HepG2 (cell line): Measurements from ENCODE around the gene KRTAP12-4. TPM values are rescaled to one million over a fixed set of nuclear protein-coding genes. Genes with fewer than 3 reads are reported as not detected.

ENCODE experiments used
- ATAC-seq: fragments of 200-7000 bp; cut with Tn5 transposase; 3 replicates; pipeline ENCODE4 v1.9.1; 2020; ENCODE audit warnings: mild to moderate bottlenecking, moderate library complexity
- BruUV-seq: library from RNA; stranded (reverse); fragments of 400-500 nt; replicated peaks from 2 replicates; lab custom pipeline; 2021; lab: Mats Ljungman, UMichigan
- CTCF ChIA-PET: fragments of 300-600 bp; formaldehyde crosslinking; extraction: SDS; loops from one replicate; lab custom pipeline; 2021; ENCODE audit warnings: low total read pairs, inconsistent platforms, low intra/inter-chr PET ratio; lab: Yijun Ruan, JAX
- POLR2A ChIA-PET: fragments of 350-600 bp; sonication (Branson Sonifier 250); formaldehyde crosslinking; loops from one replicate; lab custom pipeline; 2020; ENCODE audit warnings: antibody characterized with exemption, inconsistent platforms; lab: Yijun Ruan, JAX
- DNase-seq: peaks from one replicate; pipeline ENCODE4 v3.0.0-alpha.2; 2015; ENCODE audit warnings: low spot score
- FAIRE-seq: peaks from 3 replicates; lab custom pipeline; 2011; peaks lifted over from hg19 to GRCh38; lab: Jason Lieb, UNC
- H2AFZ ChIP-seq: one replicate; pipeline ENCODE4 v1.6.1; 2011; ENCODE audit warnings: low read length, inconsistent platforms
- H3K27ac ChIP-seq: fragments of 300-600 bp; 3 replicates; pipeline ENCODE4 v1.8.0; 2011; ENCODE audit warnings: mixed run types, mild to moderate bottlenecking, mixed read lengths, low read length, inconsistent platforms; ENCODE audit not compliant: insufficient read depth; ENCODE audit errors: extremely low read length
- H3K27me3 ChIP-seq, 2 experiments: fragments of 200-600 bp in 1 of 2; 2 replicates in 1 of 2; 3 replicates in 1 of 2; pipeline versions ENCODE4 v1.6.0 to v1.8.0; 2011; ENCODE audit warnings: low read length in 2 of 2, mild to moderate bottlenecking in 2 of 2, moderate library complexity in 2 of 2, inconsistent platforms in 1 of 2; ENCODE audit not compliant: insufficient read depth in 2 of 2, control insufficient read depth in 1 of 2
- H3K36me3 ChIP-seq, 2 experiments: fragments of 200-600 bp in 1 of 2; replicated peaks in 1 of 2; 2 replicates in 1 of 2; 3 replicates in 1 of 2; pipeline versions ENCODE4 v1.5.1 to v1.8.0; 2011; ENCODE audit warnings: low read length in 2 of 2, inconsistent platforms in 1 of 2; ENCODE audit not compliant: insufficient read depth in 2 of 2, control insufficient read depth in 1 of 2
- H3K4me1 ChIP-seq: 2 replicates; pipeline ENCODE4 v1.5.1; 2012; ENCODE audit warnings: low read length, inconsistent platforms; ENCODE audit not compliant: insufficient read depth
- H3K4me2 ChIP-seq: 2 replicates; pipeline ENCODE4 v1.6.0; 2011; ENCODE audit warnings: low read depth, low read length, inconsistent platforms
- H3K4me3 ChIP-seq, 3 experiments: fragments of 200-600 bp in 1 of 3; sonication (generic), shearing (Covaris generic) in 1 of 3; replicated peaks in 1 of 3; 2 replicates each; pipeline ENCODE4 v1.5.1; 2011 to 2016; ENCODE audit warnings: low read length in 3 of 3, inconsistent platforms in 2 of 3, low read depth in 2 of 3, mild to moderate bottlenecking in 2 of 3, control low read depth in 1 of 3, mixed read lengths in 1 of 3; ENCODE audit not compliant: insufficient read depth in 1 of 3
- H3K79me2 ChIP-seq: one replicate; pipeline ENCODE4 v1.6.1; 2011; ENCODE audit warnings: low read length, inconsistent platforms; ENCODE audit not compliant: insufficient read depth
- H3K9ac ChIP-seq: 2 replicates; pipeline ENCODE4 v1.6.0; 2011; ENCODE audit warnings: mild to moderate bottlenecking, low read depth, low read length, inconsistent platforms; ENCODE audit not compliant: insufficient read depth
- H3K9me3 ChIP-seq: 2 replicates; pipeline ENCODE4 v1.5.1; 2012; ENCODE audit warnings: mild to moderate bottlenecking, low read length
- H4K20me1 ChIP-seq: 2 replicates; pipeline ENCODE4 v1.6.0; 2011; ENCODE audit warnings: inconsistent platforms, mild to moderate bottlenecking, low read length, moderate library complexity; ENCODE audit not compliant: insufficient read depth
- ARID4A ChIP-seq: sonication (generic); formaldehyde crosslinking; IDR thresholded peaks from 2 replicates; pipeline ENCODE4 v1.5.0; 2020; ENCODE audit warnings: mild to moderate bottlenecking, missing genetic modification reagents, borderline replicate concordance
- BHLHE40 ChIP-seq: IDR thresholded peaks from 2 replicates; pipeline ENCODE4 v1.6.1; 2011; ENCODE audit warnings: low read length, improper control_type of control experiment
- CBX1 ChIP-seq: IDR thresholded peaks from one replicate; pipeline ENCODE4 v1.6.1; 2016; ENCODE audit warnings: antibody characterized with exemption, low read depth
- DMTF1 ChIP-seq: sonication (generic); formaldehyde crosslinking; IDR thresholded peaks from 2 replicates; pipeline ENCODE4 v1.4.0; 2020; ENCODE audit warnings: mild to moderate bottlenecking, missing genetic modification reagents
- NCOA2 ChIP-seq: sonication (generic); formaldehyde crosslinking; IDR thresholded peaks from 2 replicates; pipeline ENCODE4 v1.8.0; 2022; ENCODE audit warnings: inconsistent platforms
- PRPF4 ChIP-seq: fragments of 200-400 bp; formaldehyde crosslinking; IDR thresholded peaks from 2 replicates; pipeline ENCODE4 v1.6.1; 2016; ENCODE audit warnings: low read length, low read depth; ENCODE audit not compliant: poor library complexity, severe bottlenecking
- REPIN1 ChIP-seq: sonication (generic); formaldehyde crosslinking; IDR thresholded peaks from 2 replicates; pipeline ENCODE4 v1.8.0; 2022; ENCODE audit warnings: missing genetic modification reagents, low read depth, mild to moderate bottlenecking, borderline replicate concordance
- SIN3B ChIP-seq: fragments of 150-350 bp; IDR thresholded peaks from 2 replicates; pipeline ENCODE4 v1.6.1; 2014; ENCODE audit warnings: low read length
- SOX5 ChIP-seq: IDR thresholded peaks from 2 replicates; pipeline ENCODE4 v1.6.1; 2016; ENCODE audit warnings: borderline replicate concordance
- SP1 ChIP-seq, 2 experiments: fragments of 450-650 bp in 1 of 2; sonication (generic) in 1 of 2; formaldehyde crosslinking in 1 of 2; IDR thresholded peaks; 2 replicates each; pipeline versions ENCODE4 v1.4.0 to v1.6.1; 2016 to 2020; ENCODE audit warnings: missing genetic modification reagents in 1 of 2
- U2AF2 ChIP-seq: fragments of 200-400 bp; formaldehyde crosslinking; IDR thresholded peaks from 2 replicates; pipeline ENCODE4 v1.6.1; 2017; ENCODE audit warnings: low read depth, mild to moderate bottlenecking, low read length
- ZBTB33 ChIP-seq: sonication (generic); formaldehyde crosslinking; IDR thresholded peaks from 2 replicates; pipeline ENCODE4 v1.4.0; 2020; ENCODE audit warnings: missing genetic modification reagents
- ZIK1 ChIP-seq: sonication (generic); formaldehyde crosslinking; IDR thresholded peaks from 2 replicates; pipeline ENCODE4 v1.5.0; 2020; ENCODE audit warnings: mild to moderate bottlenecking, low read depth, missing genetic modification reagents, borderline replicate concordance
- ZNF274 ChIP-seq: sonication (generic); formaldehyde crosslinking; IDR thresholded peaks from 2 replicates; pipeline ENCODE4 v1.5.1; 2020; ENCODE audit warnings: mild to moderate bottlenecking, missing genetic modification reagents
- ZNF329 ChIP-seq: sonication (generic); formaldehyde crosslinking; IDR thresholded peaks from 2 replicates; pipeline ENCODE4 v1.9.0; 2021; ENCODE audit warnings: low read depth, mild to moderate bottlenecking, missing genetic modification reagents
- ZNF337 ChIP-seq: sonication (generic); formaldehyde crosslinking; IDR thresholded peaks from 2 replicates; pipeline ENCODE4 v1.5.1; 2020; ENCODE audit warnings: missing genetic modification reagents, low read depth, mild to moderate bottlenecking, borderline replicate concordance
- ZNF382 ChIP-seq: sonication (generic); formaldehyde crosslinking; IDR thresholded peaks from 2 replicates; pipeline ENCODE4 v1.5.0; 2020; ENCODE audit warnings: missing genetic modification reagents, mild to moderate bottlenecking, borderline replicate concordance
- ZNF768 ChIP-seq: sonication (generic); formaldehyde crosslinking; IDR thresholded peaks from 2 replicates; pipeline ENCODE4 v1.4.0; 2020; ENCODE audit warnings: missing genetic modification reagents
- WGBS: methylation state at CpG from one replicate; pipeline ENCODE4 v1.1.6; 2017; ENCODE audit warnings: low lambda C conversion rate; 5-methylcytosine and 5-hydroxymethylcytosine counted together
- in situ Hi-C: cut with HindIII; loops from 2 replicates; pipeline ENCODE4 v1.10.0; 2017; ENCODE audit warnings: low pct_unique_long_range_greater_than_20kb; ENCODE audit not compliant: extremely low pct_ligation_motif_present
- intact Hi-C: fragments of 100-400 bp; cut with micrococcal nuclease; formaldehyde crosslinking; loops from one replicate; pipeline ENCODE4 v1.10.0; 2022; ENCODE audit not compliant: unreplicated experiment
- polyA plus RNA-seq, 8 experiments: library from polyadenylated mRNA; depleted of rRNA in 3 of 8; stranded (reverse) in 7 of 8; unstranded in 1 of 8; fragments of >200 nt; fragmentation: Illumina TruSeq in 4 of 8; extraction: Trizol in 4 of 8; gene quantifications; 2 replicates each; pipeline versions ENCODE4 v1.2.1 to v1.2.3, GENCODE V29; 2011 to 2016; ENCODE audit warnings: low read depth in 4 of 8, missing spikeins in 1 of 8, mixed read lengths in 1 of 8; ENCODE audit not compliant: insufficient read depth in 1 of 8
- total RNA-seq, 5 experiments: library from RNA; depleted of rRNA; stranded (reverse); fragments of >200 nt; fragmentation: Illumina TruSeq; extraction: Trizol; gene quantifications; 2 replicates each; pipeline ENCODE4 v1.2.3, GENCODE V29; 2016; ENCODE audit warnings: low read depth in 1 of 5

KRTAP12-4 gene
- total and polyA plus RNA-seq, 2 of the 13 experiments (the other 11 are each of a cell fraction or from before 2014, with no cell fraction given), result not detected

GRCh38 chr21:44696572-44696971 is 42.1 kb upstream of the KRTAP12-4 start:
- ChIA-PET CTCF (no interaction called here), POLR2A (no interaction called here)
- no peak overlapping the region for H3K4me3 ChIP-seq
- H3K79me2 ChIP-seq, result no peaks in the 10 kb centered on the region
- FAIRE-seq (no peak), ATAC-seq (no peak), DNase-seq (no peak)
- H3K27me3 ChIP-seq, result peaks cover 0 to 2% of the 10 kb centered on the region in 2 experiments; a peak in 1 of 5 replicates
- H2AFZ ChIP-seq, result no peak overlapping the region
- no peak overlapping the region for H3K27ac ChIP-seq
- no peaks in the 10 kb centered on the region for H3K36me3 ChIP-seq
- peaks cover 16% of the 10 kb centered on the region for H3K9me3 ChIP-seq
- 56% methylated on average over 4 of the region's 10 CpGs for WGBS
- H3K4me1 ChIP-seq, result peaks cover 65% of the 10 kb centered on the region
- no TSS peak for BruUV-seq
- no peak overlapping the region for H3K4me2 ChIP-seq
- no peaks in the 10 kb centered on the region for H4K20me1 ChIP-seq
- no peak overlapping the region for H3K9ac ChIP-seq
- in situ Hi-C loops (no loop called here), intact Hi-C loops (loop anchor here (10.0 kb wide), 1 partner anchor 62 kb away; the partner anchor contains the start of gene KRTAP10-10)
- TF ChIP-seq REPIN1 (CRISPR knock-in tag) (no peak), ZNF382 (CRISPR knock-in tag) (no peak), SIN3B (no peak), PRPF4 (no peak), ZBTB33 (CRISPR knock-in tag) (no peak), SOX5 (no peak), ZNF329 (CRISPR knock-in tag) (no peak), NCOA2 (CRISPR knock-in tag) (no peak), CBX1 (no peak), DMTF1 (CRISPR knock-in tag) (no peak), ZNF274 (no peak), U2AF2 (no peak), ARID4A (CRISPR knock-in tag) (no peak), BHLHE40 (no peak), ZNF768 (CRISPR knock-in tag) (no peak), SP1 (IDR thresholded peaks at IDR 0.05) (no peak), SP1 (CRISPR knock-in tag; IDR thresholded peaks at IDR 0.05) (no peak), ZNF337 (CRISPR knock-in tag) (no peak), ZIK1 (CRISPR knock-in tag) (no peak)
